ENCODE measurements around the gene DHRS1.

- no peak for TF ChIP-seq CTCF (IDR thresholded peaks at IDR 0.05)
- no peak for TF ChIP-seq POLR2A (IDR thresholded peaks at IDR 0.05)
These were observed 39.9 kb upstream of the DHRS1 start, which contains the start of gene RIPK3 for GRCh38 chr14:24339284-24340151.

All from testis (tissue), 2 donors.